PC-9 (cell line): ENCODE results near the gene FGF7.

ENCODE experiments used
- EZH2 ChIP-seq: fragments of 200-600 bp; sonication (generic); IDR thresholded peaks from 2 replicates; pipeline ENCODE4 v1.8.0; 2017; ENCODE audit warnings: antibody characterized with exemption, low read depth
- TF ChIP-seq, protein P1 (sequence below): fragments of 200-600 bp; sonication (generic); conservative IDR thresholded peaks from 2 replicates; pipeline ENCODE4 v1.6.1; 2017; ENCODE audit warnings: mixed run types, antibody characterized with exemption, mild to moderate bottlenecking, moderate library complexity

DNA sequence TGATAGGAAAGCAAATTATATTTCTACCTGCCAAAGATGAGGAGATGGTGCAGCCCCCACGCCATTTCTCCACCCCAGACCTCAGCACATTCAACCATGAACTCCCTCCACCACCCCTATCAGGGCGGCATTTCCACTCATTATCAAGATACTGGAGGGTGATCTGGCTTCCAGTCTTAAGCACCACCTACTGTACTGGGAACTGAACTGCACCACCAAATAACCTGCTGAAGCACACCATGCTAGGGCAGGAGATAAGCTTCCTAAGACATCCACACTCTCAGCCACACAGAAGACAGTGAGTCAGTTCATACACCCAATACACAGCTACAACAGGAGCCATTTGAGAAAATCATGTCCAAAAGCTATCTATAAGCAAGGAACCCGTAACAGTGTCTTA is 98.8 kb downstream of the FGF7 start:
- TF ChIP-seq, protein P1, sequence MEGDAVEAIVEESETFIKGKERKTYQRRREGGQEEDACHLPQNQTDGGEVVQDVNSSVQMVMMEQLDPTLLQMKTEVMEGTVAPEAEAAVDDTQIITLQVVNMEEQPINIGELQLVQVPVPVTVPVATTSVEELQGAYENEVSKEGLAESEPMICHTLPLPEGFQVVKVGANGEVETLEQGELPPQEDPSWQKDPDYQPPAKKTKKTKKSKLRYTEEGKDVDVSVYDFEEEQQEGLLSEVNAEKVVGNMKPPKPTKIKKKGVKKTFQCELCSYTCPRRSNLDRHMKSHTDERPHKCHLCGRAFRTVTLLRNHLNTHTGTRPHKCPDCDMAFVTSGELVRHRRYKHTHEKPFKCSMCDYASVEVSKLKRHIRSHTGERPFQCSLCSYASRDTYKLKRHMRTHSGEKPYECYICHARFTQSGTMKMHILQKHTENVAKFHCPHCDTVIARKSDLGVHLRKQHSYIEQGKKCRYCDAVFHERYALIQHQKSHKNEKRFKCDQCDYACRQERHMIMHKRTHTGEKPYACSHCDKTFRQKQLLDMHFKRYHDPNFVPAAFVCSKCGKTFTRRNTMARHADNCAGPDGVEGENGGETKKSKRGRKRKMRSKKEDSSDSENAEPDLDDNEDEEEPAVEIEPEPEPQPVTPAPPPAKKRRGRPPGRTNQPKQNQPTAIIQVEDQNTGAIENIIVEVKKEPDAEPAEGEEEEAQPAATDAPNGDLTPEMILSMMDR: no peak
- TF ChIP-seq EZH2: no peak
